Measurements from ENCODE around the gene C1orf21.

GRCh38 chr1:184625271-184625670, 238.4 kb downstream of the C1orf21 start:
- TF ChIP-seq, protein P1, sequence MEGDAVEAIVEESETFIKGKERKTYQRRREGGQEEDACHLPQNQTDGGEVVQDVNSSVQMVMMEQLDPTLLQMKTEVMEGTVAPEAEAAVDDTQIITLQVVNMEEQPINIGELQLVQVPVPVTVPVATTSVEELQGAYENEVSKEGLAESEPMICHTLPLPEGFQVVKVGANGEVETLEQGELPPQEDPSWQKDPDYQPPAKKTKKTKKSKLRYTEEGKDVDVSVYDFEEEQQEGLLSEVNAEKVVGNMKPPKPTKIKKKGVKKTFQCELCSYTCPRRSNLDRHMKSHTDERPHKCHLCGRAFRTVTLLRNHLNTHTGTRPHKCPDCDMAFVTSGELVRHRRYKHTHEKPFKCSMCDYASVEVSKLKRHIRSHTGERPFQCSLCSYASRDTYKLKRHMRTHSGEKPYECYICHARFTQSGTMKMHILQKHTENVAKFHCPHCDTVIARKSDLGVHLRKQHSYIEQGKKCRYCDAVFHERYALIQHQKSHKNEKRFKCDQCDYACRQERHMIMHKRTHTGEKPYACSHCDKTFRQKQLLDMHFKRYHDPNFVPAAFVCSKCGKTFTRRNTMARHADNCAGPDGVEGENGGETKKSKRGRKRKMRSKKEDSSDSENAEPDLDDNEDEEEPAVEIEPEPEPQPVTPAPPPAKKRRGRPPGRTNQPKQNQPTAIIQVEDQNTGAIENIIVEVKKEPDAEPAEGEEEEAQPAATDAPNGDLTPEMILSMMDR (IDR thresholded peaks at IDR 0.05): no peak
- no peak for TF ChIP-seq POLR2A (IDR thresholded peaks at IDR 0.05)

Data from body of pancreas (tissue), 4 donors.